ENCODE data around the gene TACO1. TPM values are rescaled to one million over a fixed set of nuclear protein-coding genes. Genes with fewer than 3 reads are reported as not detected.

Gene TACO1
- total RNA-seq, 1 donor from 2014 or later: 24.9 TPM

DNA sequence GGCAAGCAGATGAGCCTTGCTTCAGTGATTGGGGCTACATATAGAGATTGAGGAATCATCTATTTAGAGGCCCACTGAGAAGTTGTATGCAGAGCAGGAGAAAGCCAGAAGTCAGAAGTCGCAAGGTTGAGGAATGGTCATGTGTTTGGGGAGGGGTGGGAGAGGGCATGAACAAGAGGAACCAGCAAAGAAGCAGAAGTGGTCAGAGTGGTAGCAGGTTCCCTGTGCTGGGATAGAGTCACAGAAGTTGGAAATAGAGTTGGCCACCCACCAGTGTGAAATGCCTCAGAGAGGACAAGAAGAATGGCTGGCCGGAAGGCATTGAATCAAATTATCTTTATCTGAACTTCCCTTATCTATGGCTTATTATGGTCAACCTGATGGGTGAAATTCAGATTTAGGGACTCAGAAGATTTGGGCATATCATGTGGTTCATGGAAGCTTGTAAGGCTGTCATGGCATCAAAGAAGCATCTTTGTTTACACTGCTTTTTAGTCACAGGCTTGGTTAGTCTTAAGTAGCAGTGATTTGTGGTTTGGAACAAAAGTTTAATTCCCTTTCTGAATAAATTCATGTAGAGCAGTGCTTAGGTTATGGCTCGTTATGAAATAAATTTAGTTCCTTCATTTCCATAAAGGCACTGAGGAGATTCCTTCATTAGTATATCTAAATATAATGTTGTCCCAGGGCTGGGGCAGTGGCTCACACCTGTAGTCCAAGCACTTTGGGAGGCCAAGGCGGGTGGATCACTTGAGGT lies 41.2 kb downstream of the TACO1 start:
- Histone ChIP-seq H3K36me3 (ENCODE audit: control insufficient read depth, insufficient read depth, low read length) (no peaks in the 10 kb centered on the region), H3K4me3 (ENCODE audit: low read depth, low read length) (no peak overlapping the region), H3K27me3 (ENCODE audit: control insufficient read depth, insufficient read depth, low read length) (no peaks in the 10 kb centered on the region)
- DNase-seq (ENCODE audit: low read depth): no peak
- TF ChIP-seq, protein P1, sequence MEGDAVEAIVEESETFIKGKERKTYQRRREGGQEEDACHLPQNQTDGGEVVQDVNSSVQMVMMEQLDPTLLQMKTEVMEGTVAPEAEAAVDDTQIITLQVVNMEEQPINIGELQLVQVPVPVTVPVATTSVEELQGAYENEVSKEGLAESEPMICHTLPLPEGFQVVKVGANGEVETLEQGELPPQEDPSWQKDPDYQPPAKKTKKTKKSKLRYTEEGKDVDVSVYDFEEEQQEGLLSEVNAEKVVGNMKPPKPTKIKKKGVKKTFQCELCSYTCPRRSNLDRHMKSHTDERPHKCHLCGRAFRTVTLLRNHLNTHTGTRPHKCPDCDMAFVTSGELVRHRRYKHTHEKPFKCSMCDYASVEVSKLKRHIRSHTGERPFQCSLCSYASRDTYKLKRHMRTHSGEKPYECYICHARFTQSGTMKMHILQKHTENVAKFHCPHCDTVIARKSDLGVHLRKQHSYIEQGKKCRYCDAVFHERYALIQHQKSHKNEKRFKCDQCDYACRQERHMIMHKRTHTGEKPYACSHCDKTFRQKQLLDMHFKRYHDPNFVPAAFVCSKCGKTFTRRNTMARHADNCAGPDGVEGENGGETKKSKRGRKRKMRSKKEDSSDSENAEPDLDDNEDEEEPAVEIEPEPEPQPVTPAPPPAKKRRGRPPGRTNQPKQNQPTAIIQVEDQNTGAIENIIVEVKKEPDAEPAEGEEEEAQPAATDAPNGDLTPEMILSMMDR (IDR thresholded peaks at IDR 0.05; ENCODE audit: insufficient read depth, low read length, poor library complexity, severe bottlenecking): no peak

- no peaks in the 10 kb centered on the region for H3K27me3 ChIP-seq (ENCODE audit: control insufficient read depth, insufficient read depth, low read length)
- H3K36me3 ChIP-seq (ENCODE audit: control insufficient read depth, insufficient read depth, low read length): no peaks in the 10 kb centered on the region
- TF ChIP-seq, protein P1 (IDR thresholded peaks at IDR 0.05; ENCODE audit: insufficient read depth, low read length, poor library complexity, severe bottlenecking): no peak
- DNase-seq (ENCODE audit: low read depth): no peak
- no peak overlapping the region for H3K4me3 ChIP-seq (ENCODE audit: low read depth, low read length)
Observed at GRCh38 chr17:63644846-63645245, 44.2 kb downstream of the TACO1 start.

DNA sequence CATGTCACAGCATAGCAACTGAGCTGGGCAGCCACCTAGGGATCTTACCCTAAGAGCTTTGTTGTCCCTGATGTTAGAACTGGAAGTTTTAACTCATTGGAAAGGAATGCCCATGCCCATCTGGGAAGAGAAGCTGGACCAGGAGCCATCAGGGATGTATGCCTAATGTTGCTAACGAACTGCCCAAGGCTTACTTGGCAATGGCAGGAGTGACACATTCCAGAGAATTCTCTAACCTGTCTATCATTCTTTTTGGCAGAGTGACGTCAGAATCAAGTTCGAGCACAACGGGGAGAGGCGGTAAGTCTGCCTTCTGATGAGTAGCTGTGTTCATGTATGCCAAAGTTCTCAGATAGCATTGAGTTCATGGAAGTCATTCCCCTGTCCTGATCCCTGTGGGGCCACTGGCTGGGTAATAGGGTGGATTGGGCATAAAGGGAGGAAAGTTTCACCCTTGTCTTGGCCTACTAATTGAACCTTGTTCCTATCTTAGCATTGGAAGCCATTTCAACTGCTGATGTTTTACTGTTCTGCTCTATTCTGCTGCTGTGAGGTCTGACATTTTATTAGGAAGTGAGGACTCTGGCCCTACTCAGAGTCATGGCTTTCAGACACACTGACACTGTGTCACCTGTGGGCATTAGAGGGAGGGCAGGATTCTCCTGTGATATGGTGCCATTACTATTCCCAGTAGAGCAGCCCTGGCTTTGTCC lies 45.2 kb downstream of the TACO1 start:
- Histone ChIP-seq H3K4me3 (ENCODE audit: low read depth, low read length) (no peak overlapping the region), H3K27me3 (ENCODE audit: control insufficient read depth, insufficient read depth, low read length) (no peaks in the 10 kb centered on the region), H3K36me3 (ENCODE audit: control insufficient read depth, insufficient read depth, low read length) (no peaks in the 10 kb centered on the region)
- TF ChIP-seq, protein P1 (IDR thresholded peaks at IDR 0.05; ENCODE audit: insufficient read depth, low read length, poor library complexity, severe bottlenecking): no peak
- no peak for DNase-seq (ENCODE audit: low read depth)

- TF ChIP-seq, protein P1 (IDR thresholded peaks at IDR 0.05; ENCODE audit: insufficient read depth, low read length, poor library complexity, severe bottlenecking): no peak
- no peaks in the 10 kb centered on the region for H3K27me3 ChIP-seq (ENCODE audit: control insufficient read depth, insufficient read depth, low read length)
- DNase-seq (ENCODE audit: low read depth): no peak
- no peaks in the 10 kb centered on the region for H3K36me3 ChIP-seq (ENCODE audit: control insufficient read depth, insufficient read depth, low read length)
- H3K4me3 ChIP-seq (ENCODE audit: low read depth, low read length): no peak overlapping the region
Observed at GRCh38 chr17:63646488-63646806, 45.8 kb downstream of the TACO1 start.

DNA sequence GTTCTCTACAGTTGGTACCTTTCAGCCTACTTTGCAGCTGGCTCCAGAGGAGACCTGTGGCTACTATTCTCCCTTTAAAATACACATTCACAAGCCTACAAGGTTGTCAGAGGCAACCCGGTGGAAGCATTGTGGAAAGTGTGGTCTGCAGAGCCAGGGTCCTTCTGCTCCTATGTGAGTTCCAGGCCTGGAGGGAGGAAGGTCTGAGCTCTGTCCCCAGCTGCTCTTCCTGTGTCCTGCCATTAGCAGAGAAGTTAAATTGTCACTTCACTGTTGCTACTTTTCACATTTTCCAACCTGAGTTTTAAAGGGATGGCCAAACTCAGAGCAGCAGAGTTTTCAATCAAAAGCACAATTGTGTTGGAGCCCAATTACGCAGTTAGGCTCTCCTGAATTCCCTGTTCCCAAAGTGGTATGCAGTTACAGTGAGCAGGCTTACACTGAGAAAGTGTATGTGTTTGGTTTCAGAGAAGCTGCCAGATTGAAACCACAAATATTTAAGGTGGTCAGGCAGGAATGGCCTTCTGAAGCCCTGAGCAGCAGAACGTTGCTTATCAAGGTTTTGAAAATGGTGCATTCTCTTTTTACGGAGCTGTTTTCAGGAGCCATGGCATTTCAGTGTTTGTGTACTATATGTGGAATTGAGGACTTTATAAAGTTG lies 46.5 kb downstream of the TACO1 start:
- DNase-seq (ENCODE audit: low read depth): peak; percentile 51
- Histone ChIP-seq H3K36me3 (ENCODE audit: control insufficient read depth, insufficient read depth, low read length) (no peaks in the 10 kb centered on the region), H3K27me3 (ENCODE audit: control insufficient read depth, insufficient read depth, low read length) (no peaks in the 10 kb centered on the region), H3K4me3 (ENCODE audit: low read depth, low read length) (no peak overlapping the region)
- TF ChIP-seq, protein P1 (IDR thresholded peaks at IDR 0.05; ENCODE audit: insufficient read depth, low read length, poor library complexity, severe bottlenecking): no peak

Measured in kidney epithelial cell (primary cell).